CD8-positive, alpha-beta memory T cell (primary cell): ENCODE results near the gene NKG7. TPM values are rescaled to one million over a fixed set of nuclear protein-coding genes. Genes with fewer than 3 reads are reported as not detected.

Experiments used
- CTCF ChIA-PET: fragments of 350-600 bp; sonication (Branson Sonifier 250); formaldehyde crosslinking; loops from one replicate; lab custom pipeline; 2021; ENCODE audit warnings: antibody characterized with exemption; lab: Charles Lee
- POLR2A ChIA-PET: fragments of 350-600 bp; sonication (Branson Sonifier 250); formaldehyde crosslinking; loops from one replicate; lab custom pipeline; 2021; ENCODE audit warnings: antibody characterized with exemption; lab: Charles Lee
- DNase-seq, 5 donors: peaks; one replicate each; pipeline versions ENCODE4 v3.0.0 to v3.0.0-alpha.2; 2020 to 2022; ENCODE audit warnings: mixed read lengths in 1 of 5
- H3K27ac ChIP-seq: one replicate; pipeline ENCODE4 v1.7.0; 2013; ENCODE audit warnings: low read depth, mild to moderate bottlenecking, low read length, moderate library complexity
- H3K27me3 ChIP-seq: 2 replicates; pipeline ENCODE4 v1.7.0; 2013; ENCODE audit warnings: low read length, mild to moderate bottlenecking; ENCODE audit not compliant: insufficient read depth, poor library complexity, severe bottlenecking
- H3K36me3 ChIP-seq: 2 replicates; pipeline ENCODE4 v1.7.0; 2013; ENCODE audit warnings: mild to moderate bottlenecking, low read length, moderate library complexity; ENCODE audit not compliant: insufficient read depth
- H3K4me1 ChIP-seq: 2 replicates; pipeline ENCODE4 v1.7.0; 2013; ENCODE audit warnings: mild to moderate bottlenecking, low read length, moderate library complexity; ENCODE audit not compliant: insufficient read depth
- H3K4me3 ChIP-seq: 2 replicates; pipeline ENCODE4 v1.7.0; 2013; ENCODE audit warnings: mild to moderate bottlenecking, low read length
- H3K9me3 ChIP-seq: 2 replicates; pipeline ENCODE4 v1.7.0; 2013; ENCODE audit warnings: mild to moderate bottlenecking, low read length
- H3K27ac Mint-ChIP-seq, 8 donors: one replicate each; pipeline ENCODE4 v1.8.0; 2020 to 2021; ENCODE audit warnings: mixed read lengths in 8 of 8, mild to moderate bottlenecking in 6 of 8, inconsistent platforms in 3 of 8, moderate library complexity in 3 of 8
- H3K27me3 Mint-ChIP-seq, 2 donors: one replicate each; pipeline ENCODE4 v1.8.0; 2020 to 2021; ENCODE audit warnings: mixed read lengths in 2 of 2, mild to moderate bottlenecking in 1 of 2, moderate library complexity in 1 of 2
- H3K36me3 Mint-ChIP-seq, 3 donors: one replicate each; pipeline ENCODE4 v1.8.0; 2020 to 2021; ENCODE audit warnings: mixed read lengths in 3 of 3, inconsistent platforms in 1 of 3, mild to moderate bottlenecking in 1 of 3
- H3K4me1 Mint-ChIP-seq, 3 donors: one replicate each; pipeline ENCODE4 v1.8.0; 2020 to 2021; ENCODE audit warnings: mixed read lengths in 3 of 3, inconsistent platforms in 1 of 3, mild to moderate bottlenecking in 1 of 3
- H3K4me3 Mint-ChIP-seq, 7 donors: one replicate each; pipeline ENCODE4 v1.8.0; 2020 to 2021; ENCODE audit warnings: mixed read lengths in 7 of 7, mild to moderate bottlenecking in 6 of 7, moderate library complexity in 4 of 7, inconsistent platforms in 2 of 7
- H3K9me3 Mint-ChIP-seq, 5 donors: one replicate each; pipeline ENCODE4 v1.8.0; 2020 to 2022; ENCODE audit warnings: mixed read lengths in 5 of 5, mild to moderate bottlenecking in 3 of 5, moderate library complexity in 2 of 5, inconsistent platforms in 1 of 5
- polyA plus RNA-seq: library from polyadenylated mRNA; unstranded; fragments of 300-500 nt; fragmentation: Illumina TruSeq; gene quantifications from one replicate; pipeline ENCODE4 v1.2.3, GENCODE V29; 2021
- total RNA-seq, 2 experiments: library from RNA; stranded (reverse); gene quantifications; one replicate each; pipeline ENCODE4 v1.2.3, GENCODE V29; 2021

The NKG7 gene
- total and polyA plus RNA-seq, 3 experiments from 2014 or later, result 866 to 2,087 (median 901) TPM

DNA sequence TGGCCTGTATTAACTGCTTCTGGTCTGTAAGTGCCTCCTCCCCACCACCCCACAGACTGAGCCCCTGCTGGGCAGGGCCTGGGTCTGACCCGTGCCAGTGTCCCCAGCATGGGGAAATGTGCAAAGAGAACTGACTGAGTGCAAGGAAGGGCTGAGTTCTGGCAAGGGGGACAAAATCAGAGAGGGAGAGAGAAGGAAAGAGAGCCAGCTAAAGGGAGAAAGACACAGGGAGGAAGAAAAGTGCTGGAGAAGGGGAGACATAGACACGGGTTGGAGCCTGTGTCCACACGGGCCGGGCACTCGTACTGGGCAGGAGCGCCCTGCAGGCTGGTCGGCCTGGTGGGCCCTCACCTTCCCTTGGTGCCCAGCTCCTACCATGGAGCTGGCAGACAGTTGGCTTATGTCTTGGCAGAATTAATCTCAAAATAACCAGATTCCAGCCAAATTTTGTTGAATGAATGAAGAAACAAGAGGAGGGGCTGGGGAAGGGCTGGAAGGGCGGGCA is 1.2 kb downstream of the NKG7 start:
- DNase-seq, result no peak
- H3K9me3 ChIP-seq, result no peaks in the 10 kb centered on the region
- peaks cover 0 to 22% (median 3%) of the 10 kb centered on the region in 3 donors for H3K36me3 Mint-ChIP-seq
- H3K27me3 ChIP-seq, result no peaks in the 10 kb centered on the region
- H3K27me3 Mint-ChIP-seq, result peaks cover 0 to 5% of the 10 kb centered on the region in 2 donors
- H3K27ac ChIP-seq, result peak overlapping the region; percentile 76
- peak overlapping the region; percentile 90 to 100 (median 98) for H3K27ac Mint-ChIP-seq
- ChIA-PET POLR2A (interaction anchor here (2.3 kb wide), 1 partner anchor 23 kb away, joined by 17 read pairs; no protein-coding TSS in a partner anchor), CTCF (interaction anchor here (1.5 kb wide), 1 partner anchor 29 kb away, joined by 5 read pairs; the partner anchor contains the start of gene VSIG10L)
- peak overlapping the region; percentile 83 to 99 (median 95) for H3K4me3 Mint-ChIP-seq
- peaks cover 61% of the 10 kb centered on the region for H3K4me1 ChIP-seq
- peaks cover 71 to 97% (median 79%) of the 10 kb centered on the region in 3 donors for H3K4me1 Mint-ChIP-seq
- H3K36me3 ChIP-seq, result no peaks in the 10 kb centered on the region
- peak overlapping the region; percentile 54 for H3K4me3 ChIP-seq
- no peaks in the 10 kb centered on the region for H3K9me3 Mint-ChIP-seq

- ChIA-PET POLR2A (interaction anchor here (1.3 kb wide), 2 partner anchors 10 to 25 kb away, joined by 3 to 8 read pairs; no protein-coding TSS in a partner anchor), CTCF (no interaction called here)
- no peaks in the 10 kb centered on the region for H3K9me3 Mint-ChIP-seq
- H3K4me3 Mint-ChIP-seq, result peak overlapping the region; percentile 83 to 99 (median 95)
- no peaks in the 10 kb centered on the region for H3K27me3 ChIP-seq
- no peak for DNase-seq
- peak overlapping the region; percentile 90 to 100 (median 98) for H3K27ac Mint-ChIP-seq
- H3K27me3 Mint-ChIP-seq, result peaks cover 0 to 7% of the 10 kb centered on the region in 2 donors
- peak overlapping the region; percentile 76 for H3K27ac ChIP-seq
- peaks cover 67 to 94% (median 77%) of the 10 kb centered on the region in 3 donors for H3K4me1 Mint-ChIP-seq
- no peaks in the 10 kb centered on the region for H3K36me3 ChIP-seq
- peaks cover 57% of the 10 kb centered on the region for H3K4me1 ChIP-seq
- H3K9me3 ChIP-seq, result no peaks in the 10 kb centered on the region
- peaks cover 0 to 25% (median 3%) of the 10 kb centered on the region in 3 donors for H3K36me3 Mint-ChIP-seq
- H3K4me3 ChIP-seq, result peak overlapping the region; percentile 54
Measured at GRCh38 chr19:51370230-51370629, 2.2 kb downstream of the NKG7 start.

GRCh38 chr19:51368366-51369282 is 3.8 kb downstream of the NKG7 start, which contains the start of gene CLDND2:
Gene CLDND2 (minus strand): TSS chr19:51369003. CDS start chr19:51368577, 426 bp downstream.
- peak within 1 kb of the TSS; percentile 99 for H3K4me3 ChIP-seq
- Mint-ChIP-seq H3K9me3 (no peaks in the 10 kb centered on the region), H3K4me3 (peak within 1 kb of the TSS; percentile 89 to 99 (median 95)), H3K27ac (peak within 1 kb of the TSS; percentile 93 to 100 (median 99)), H3K27me3 (peaks cover 0 to 8% of the 10 kb centered on the region in 2 donors), H3K4me1 (peaks cover 64 to 92% (median 74%) of the 10 kb centered on the region in 3 donors), H3K36me3 (peaks cover 0 to 25% (median 3%) of the 10 kb centered on the region in 3 donors)
- H3K27me3 ChIP-seq, result no peaks in the 10 kb centered on the region
- CTCF ChIA-PET, result interaction anchor here (0.9 to 1.9 kb wide), 8 partner anchors 9 to 49 kb away, joined by 3 to 7 read pairs (median 3); partner anchors contain the start of gene SIGLEC10
- H3K36me3 ChIP-seq, result no peaks in the 10 kb centered on the region
- peaks cover 51% of the 10 kb centered on the region for H3K4me1 ChIP-seq
- POLR2A ChIA-PET, result interaction anchor here (0.6 to 2.0 kb wide), 4 partner anchors 9 to 29 kb away, joined by 4 to 18 read pairs (median 6); no protein-coding TSS in a partner anchor
- H3K27ac ChIP-seq, result peak within 1 kb of the TSS; percentile 94
- peak; percentile 30 to 78 (median 45) for DNase-seq
- H3K9me3 ChIP-seq, result no peaks in the 10 kb centered on the region

DNA sequence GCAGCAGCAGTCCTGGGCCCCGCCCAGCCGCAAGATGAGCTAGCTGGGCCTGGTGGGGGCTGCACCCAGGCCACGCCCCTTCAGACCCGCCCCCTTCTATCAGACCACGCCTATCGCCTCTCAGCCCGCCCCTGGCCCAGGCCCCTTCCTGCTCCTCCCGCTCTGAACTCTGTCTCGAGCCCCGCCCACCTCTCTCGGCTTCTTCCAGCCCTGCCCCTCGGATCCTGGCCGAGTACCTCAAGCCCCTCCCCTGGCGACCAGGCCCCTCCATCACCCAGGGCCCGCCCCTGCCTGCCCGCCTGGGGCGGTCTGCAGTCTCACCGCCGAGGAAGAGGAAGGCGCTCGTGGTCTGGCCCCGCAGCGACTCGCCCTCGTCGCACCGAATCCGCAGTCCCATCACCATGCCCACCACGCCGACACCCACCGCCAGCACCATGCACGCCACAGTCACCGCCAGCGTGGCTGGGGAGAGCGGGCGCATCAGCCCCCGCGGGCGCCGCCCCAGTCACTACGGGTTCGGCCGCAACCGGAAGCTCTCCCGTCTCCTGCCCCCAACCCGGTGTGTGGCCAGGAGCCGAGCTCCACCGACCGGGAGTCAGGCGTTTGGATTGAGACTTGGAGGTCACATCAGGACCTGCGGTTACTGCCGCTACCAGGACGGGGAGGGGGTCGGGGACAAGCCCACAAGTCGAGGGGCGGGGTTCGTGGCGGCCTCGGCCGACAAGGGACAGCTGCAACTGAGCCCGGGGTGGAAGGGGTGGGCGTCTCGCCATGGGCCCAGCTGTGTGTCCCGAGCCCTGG is 4.7 kb downstream of the NKG7 start:
- Histone ChIP-seq H3K4me3 (peak overlapping the region; percentile 99), H3K36me3 (no peaks in the 10 kb centered on the region), H3K27ac (peak overlapping the region; percentile 94), H3K4me1 (peaks cover 47% of the 10 kb centered on the region), H3K27me3 (no peaks in the 10 kb centered on the region), H3K9me3 (no peaks in the 10 kb centered on the region)
- peaks cover 0 to 25% (median 3%) of the 10 kb centered on the region in 3 donors for H3K36me3 Mint-ChIP-seq
- H3K4me3 Mint-ChIP-seq, result peak overlapping the region; percentile 89 to 99 (median 95)
- no peaks in the 10 kb centered on the region for H3K9me3 Mint-ChIP-seq
- POLR2A ChIA-PET, result interaction anchor here (0.6 to 2.0 kb wide), 4 partner anchors 10 to 28 kb away, joined by 4 to 18 read pairs (median 6); no protein-coding TSS in a partner anchor
- CTCF ChIA-PET, result interaction anchor here (0.7 to 1.9 kb wide), 7 partner anchors 9 to 33 kb away, joined by 3 to 7 read pairs (median 4); no protein-coding TSS in a partner anchor
- DNase-seq, result peak; percentile 91 to 95 (median 93)
- peaks cover 0 to 10% of the 10 kb centered on the region in 2 donors for H3K27me3 Mint-ChIP-seq
- H3K27ac Mint-ChIP-seq, result peak overlapping the region; percentile 93 to 100 (median 99)
- H3K4me1 Mint-ChIP-seq, result peaks cover 63 to 92% (median 74%) of the 10 kb centered on the region in 3 donors

- POLR2A ChIA-PET, result interaction anchor here (0.5 to 2.0 kb wide), 3 partner anchors 11 to 28 kb away, joined by 3 to 18 read pairs (median 4); no protein-coding TSS in a partner anchor
- Mint-ChIP-seq H3K9me3 (no peaks in the 10 kb centered on the region), H3K36me3 (peaks cover 0 to 25% (median 3%) of the 10 kb centered on the region in 3 donors), H3K27me3 (peaks cover 0 to 10% of the 10 kb centered on the region in 2 donors), H3K4me3 (peak overlapping the region; percentile 89 to 99 (median 95)), H3K4me1 (peaks cover 64 to 92% (median 74%) of the 10 kb centered on the region in 3 donors), H3K27ac (peak overlapping the region; percentile 93 to 100 (median 99))
- Histone ChIP-seq H3K27me3 (no peaks in the 10 kb centered on the region), H3K4me1 (peaks cover 44% of the 10 kb centered on the region), H3K9me3 (no peaks in the 10 kb centered on the region), H3K27ac (peak overlapping the region; percentile 94), H3K36me3 (no peaks in the 10 kb centered on the region), H3K4me3 (peak overlapping the region; percentile 99)
- DNase-seq, result peak in 1 of 5 donors; percentile 64
- CTCF ChIA-PET, result interaction anchor here (0.7 to 1.5 kb wide), 4 partner anchors 8 to 34 kb away, joined by 3 to 4 read pairs (median 4); no protein-coding TSS in a partner anchor
Measured at GRCh38 chr19:51367255-51367564, 5.2 kb downstream of the NKG7 start.

DNA sequence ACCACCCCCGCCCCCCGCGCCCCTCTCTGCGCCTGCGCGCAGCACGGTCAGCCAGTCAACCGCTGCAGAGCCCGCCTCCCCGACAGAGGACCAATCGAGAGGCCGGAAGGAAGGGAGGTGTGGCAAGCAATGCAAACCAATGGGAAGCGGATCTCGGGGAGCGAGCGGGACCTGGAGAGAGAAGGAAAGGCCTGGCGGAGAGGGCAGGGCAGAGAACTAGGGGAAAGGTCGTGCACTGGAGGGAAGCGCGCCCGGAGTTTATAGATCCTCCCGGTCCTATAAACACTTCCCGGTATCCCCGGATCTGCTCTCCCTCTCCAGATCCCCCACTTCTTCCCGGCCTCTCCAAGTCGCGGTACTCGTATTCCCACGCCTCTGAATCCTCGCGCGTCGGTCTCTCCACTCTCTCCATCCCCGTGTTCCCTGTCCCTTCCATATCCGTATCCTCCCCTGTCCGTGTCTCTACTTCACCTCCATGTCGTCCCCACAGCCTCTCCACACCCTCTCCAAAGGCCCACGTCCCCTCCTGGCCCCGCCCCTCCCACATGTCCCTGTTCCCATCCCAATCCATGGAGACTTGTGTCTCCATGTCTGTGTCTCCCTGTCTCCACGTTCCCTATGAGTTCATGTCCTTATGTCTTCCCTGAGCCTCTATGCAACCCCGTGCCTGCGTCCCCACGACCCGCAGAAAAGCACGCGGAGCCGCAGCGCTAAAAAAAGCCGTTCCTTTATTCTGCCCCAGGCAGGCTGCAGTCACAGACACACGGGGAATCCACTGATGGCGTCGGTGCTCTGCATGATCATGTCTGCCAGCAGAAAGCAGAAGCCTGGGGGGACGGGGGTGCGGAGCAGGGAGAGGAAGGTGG is 5.8 kb downstream of the NKG7 start:
- Mint-ChIP-seq H3K4me1 (peaks cover 60 to 91% (median 72%) of the 10 kb centered on the region in 3 donors), H3K9me3 (no peaks in the 10 kb centered on the region), H3K4me3 (peak overlapping the region; percentile 89 to 99 (median 95)), H3K27me3 (peaks cover 0 to 10% of the 10 kb centered on the region in 2 donors), H3K27ac (peak overlapping the region; percentile 93 to 100 (median 99)), H3K36me3 (peaks cover 0 to 21% (median 3%) of the 10 kb centered on the region in 3 donors)
- no peaks in the 10 kb centered on the region for H3K36me3 ChIP-seq
- ChIA-PET CTCF (interaction anchor here (1.3 to 1.5 kb wide), 2 partner anchors 7 to 31 kb away, joined by 3 to 4 read pairs; no protein-coding TSS in a partner anchor), POLR2A (interaction anchor here (0.5 to 2.0 kb wide), 2 partner anchors 12 to 28 kb away, joined by 3 to 18 read pairs; no protein-coding TSS in a partner anchor)
- peak; percentile 85 to 93 (median 86) for DNase-seq
- H3K27me3 ChIP-seq, result no peaks in the 10 kb centered on the region
- peaks cover 38% of the 10 kb centered on the region for H3K4me1 ChIP-seq
- peak overlapping the region; percentile 94 for H3K27ac ChIP-seq
- H3K4me3 ChIP-seq, result peak overlapping the region; percentile 99
- H3K9me3 ChIP-seq, result no peaks in the 10 kb centered on the region
